Cardiac muscle cell (in vitro differentiated cells and primary cell): Measurements from ENCODE around the gene MAPKBP1. TPM values are rescaled to one million over a fixed set of nuclear protein-coding genes. Genes with fewer than 3 reads are reported as not detected.

Experiments
- DNase-seq, 2 donors: peaks; one replicate each; pipeline versions ENCODE4 v3.0.0 to v3.0.0-alpha.2; 2010 to 2017; ENCODE audit warnings: low read depth in 1 of 2, low spot score in 1 of 2
- H3K27ac ChIP-seq: fragments of 200-600 bp; sonication (generic); 2 replicates; pipeline ENCODE4 v1.5.1; 2016
- H3K27me3 ChIP-seq: fragments of 200-600 bp; sonication (generic); 2 replicates; pipeline ENCODE4 v1.6.0; 2016; ENCODE audit warnings: control low read depth
- H3K36me3 ChIP-seq: fragments of 200-600 bp; sonication (generic); 2 replicates; pipeline ENCODE4 v1.5.1; 2016; ENCODE audit warnings: control low read depth
- H3K4me1 ChIP-seq: fragments of 200-600 bp; sonication (generic); 2 replicates; pipeline ENCODE4 v1.8.1; 2017; ENCODE audit warnings: low read depth, mild to moderate bottlenecking, mixed run types
- H3K4me3 ChIP-seq: fragments of 200-600 bp; sonication (generic); 2 replicates; pipeline ENCODE4 v1.5.1; 2016; ENCODE audit warnings: mild to moderate bottlenecking
- H3K9me3 ChIP-seq: fragments of 200-600 bp; sonication (generic); 2 replicates; pipeline ENCODE4 v1.5.1; 2017; ENCODE audit warnings: low read depth, mild to moderate bottlenecking, control low read depth
- CTCF ChIP-seq: IDR thresholded peaks from 2 replicates; pipeline ENCODE4 v1.5.1; 2012; ENCODE audit warnings: low read depth, mild to moderate bottlenecking, low read length
- polyA plus RNA-seq: library from polyadenylated mRNA; unstranded; fragments of >200 nt; fragmentation: Nextera tagmentation; extraction: Ambion mirVana; gene quantifications from 2 replicates; pipeline ENCODE4 v1.2.1, GENCODE V29; 2016
- total RNA-seq: library from RNA; depleted of rRNA; stranded (reverse); fragments of >200 nt; gene quantifications from 2 replicates; pipeline ENCODE4 v1.2.3, GENCODE V29; 2016

Gene MAPKBP1
- total and polyA plus RNA-seq, 2 experiments from 2014 or later: 37.7 to 109 TPM

- no peak for TF ChIP-seq CTCF
- Histone ChIP-seq H3K27ac (peak overlapping the region; percentile 93), H3K4me1 (peaks cover 31% of the 10 kb centered on the region), H3K27me3 (no peaks in the 10 kb centered on the region), H3K9me3 (no peaks in the 10 kb centered on the region), H3K4me3 (peak overlapping the region; percentile 59), H3K36me3 (no peaks in the 10 kb centered on the region)
- DNase-seq: peak in 1 of 2 donors; percentile 23
Measured at GRCh38 chr15:41773332-41773728, 954 bp upstream of the MAPKBP1 start.

DNA sequence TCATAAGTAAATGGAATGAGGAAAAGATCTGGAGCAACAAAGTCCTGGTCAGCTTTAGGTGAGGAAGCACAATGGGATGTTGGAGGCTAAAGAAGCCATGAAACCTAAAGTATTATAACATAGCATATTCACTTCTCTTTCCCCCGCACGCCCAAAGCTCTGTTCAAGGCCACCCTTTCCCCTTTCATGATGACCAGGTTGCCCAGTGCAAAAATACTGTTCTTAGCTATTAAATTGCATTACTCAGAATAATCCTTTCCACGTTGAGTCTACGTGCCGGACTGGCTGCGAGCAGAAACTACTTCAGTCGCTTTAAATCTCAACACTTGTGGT is 589 bp upstream of the MAPKBP1 start:
- Histone ChIP-seq H3K27ac (peak overlapping the region; percentile 93), H3K27me3 (no peaks in the 10 kb centered on the region), H3K36me3 (no peaks in the 10 kb centered on the region), H3K9me3 (no peaks in the 10 kb centered on the region), H3K4me3 (peak overlapping the region; percentile 59), H3K4me1 (peaks cover 35% of the 10 kb centered on the region)
- DNase-seq: no peak
- no peak for TF ChIP-seq CTCF

DNA sequence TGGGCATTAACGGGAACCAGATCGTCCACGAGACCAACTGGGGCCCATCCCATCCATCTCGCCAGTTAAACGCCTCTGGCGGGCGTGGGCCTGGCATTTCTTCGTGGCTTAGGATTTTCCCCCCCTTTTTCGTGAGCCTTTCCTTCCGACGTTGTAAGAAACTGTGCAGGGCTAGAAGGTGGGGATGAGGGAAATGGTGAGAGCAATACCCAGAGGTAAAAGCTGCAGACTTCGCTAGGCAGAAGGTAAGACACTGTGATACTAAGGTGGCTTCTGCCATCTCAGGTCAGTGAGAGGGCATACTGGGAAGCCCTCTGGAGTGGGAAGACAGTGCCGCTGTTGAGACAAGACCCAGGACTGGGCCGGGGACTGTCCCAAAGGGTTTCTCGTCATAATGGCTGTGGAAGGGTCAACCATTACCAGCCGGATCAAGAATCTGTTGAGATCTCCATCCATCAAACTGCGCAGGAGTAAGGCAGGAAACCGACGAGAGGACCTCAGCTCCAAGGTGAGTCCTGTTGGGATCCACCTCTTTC is 666 bp downstream of the MAPKBP1 start:
- no peak for DNase-seq
- no peak for TF ChIP-seq CTCF
- Histone ChIP-seq H3K36me3 (no peaks in the 10 kb centered on the region), H3K4me1 (peaks cover 46% of the 10 kb centered on the region), H3K27ac (peak overlapping the region; percentile 93), H3K9me3 (no peaks in the 10 kb centered on the region), H3K4me3 (peak overlapping the region; percentile 59), H3K27me3 (no peaks in the 10 kb centered on the region)

- DNase-seq: peak in 1 of 2 donors; percentile 62
- Histone ChIP-seq H3K27me3 (no peaks in the 10 kb centered on the region), H3K9me3 (no peaks in the 10 kb centered on the region), H3K4me3 (peak overlapping the region; percentile 59), H3K36me3 (no peaks in the 10 kb centered on the region), H3K4me1 (peaks cover 53% of the 10 kb centered on the region), H3K27ac (peak overlapping the region; percentile 93)
- TF ChIP-seq CTCF: no peak
Measured at GRCh38 chr15:41775651-41776050, 1.4 kb downstream of the MAPKBP1 start.

- no peak overlapping the region for H3K4me3 ChIP-seq
- H3K4me1 ChIP-seq: peaks cover 61% of the 10 kb centered on the region
- no peak for DNase-seq
- H3K27ac ChIP-seq: peak overlapping the region; percentile 88
- H3K36me3 ChIP-seq: no peaks in the 10 kb centered on the region
- H3K9me3 ChIP-seq: no peaks in the 10 kb centered on the region
- TF ChIP-seq CTCF: no peak
- no peaks in the 10 kb centered on the region for H3K27me3 ChIP-seq
Measured at GRCh38 chr15:41777421-41777973, 3.2 kb downstream of the MAPKBP1 start.
